Stimulated activated CD4-positive, alpha-beta T cell treated with anti-CD3 and anti-CD28 coated beads, Interleukin-2, amount 100 ng/mL, for 24 hours (primary cell): ENCODE measurements around the gene GNAI2.
"Not testable (repeated sequence)": the region's sequence is repeated elsewhere in the genome, so short reads cannot be mapped to it uniquely, and the experiment has no call there.

ENCODE experiments used
- DNase-seq, 2 donors: peaks; one replicate each; pipeline ENCODE4 v3.0.0-alpha.2; 2020

GNAI2 gene

GRCh38 chr3:50228184-50228763, 7.7 kb upstream of the GNAI2 start:
- DNase-seq: not testable (repeated sequence)

GRCh38 chr3:50229490-50229889, 6.5 kb upstream of the GNAI2 start:
- DNase-seq: no peak

GRCh38 chr3:50230104-50230793, 5.8 kb upstream of the GNAI2 start:
- no peak for DNase-seq

GRCh38 chr3:50230794-50231125, 5.2 kb upstream of the GNAI2 start:
- DNase-seq: no peak

- DNase-seq: no peak
Observed at GRCh38 chr3:50231581-50231980, 4.4 kb upstream of the GNAI2 start.

GRCh38 chr3:50232303-50232702, 3.7 kb upstream of the GNAI2 start:
- DNase-seq: no peak

GRCh38 chr3:50233176-50233575, 2.8 kb upstream of the GNAI2 start:
- no peak for DNase-seq

- DNase-seq: no peak
Observed at GRCh38 chr3:50236484-50237132, 604 bp downstream of the GNAI2 start.

- DNase-seq: peak in 1 of 2 donors; percentile 37
Observed at GRCh38 chr3:50237133-50237651, 1.2 kb downstream of the GNAI2 start.

GRCh38 chr3:50237754-50238548, 1.9 kb downstream of the GNAI2 start:
- DNase-seq: peak; percentile 87 to 91

GRCh38 chr3:50238549-50239026, 2.6 kb downstream of the GNAI2 start:
- peak in 1 of 2 donors; percentile 39 for DNase-seq

- DNase-seq: no peak
Observed at GRCh38 chr3:50239649-50240048, 3.6 kb downstream of the GNAI2 start.

- no peak for DNase-seq
Observed at GRCh38 chr3:50241163-50241562, 5.2 kb downstream of the GNAI2 start.

GRCh38 chr3:50241713-50242380, 5.8 kb downstream of the GNAI2 start:
- no peak for DNase-seq

GRCh38 chr3:50242381-50242770, 6.4 kb downstream of the GNAI2 start:
- no peak for DNase-seq

GRCh38 chr3:50242851-50243542, 7.0 kb downstream of the GNAI2 start:
- DNase-seq: peak; percentile 52 to 53

- no peak for DNase-seq
Observed at GRCh38 chr3:50243543-50243895, 7.5 kb downstream of the GNAI2 start.

GRCh38 chr3:50244813-50245212, 8.8 kb downstream of the GNAI2 start:
- not testable (repeated sequence) for DNase-seq

- no peak for DNase-seq
Observed at GRCh38 chr3:50245251-50245745, 9.3 kb downstream of the GNAI2 start.

- DNase-seq: peak; percentile 98 to 99
Observed at GRCh38 chr3:50245831-50246516, 10.0 kb downstream of the GNAI2 start.

GRCh38 chr3:50246517-50246954, 10.5 kb downstream of the GNAI2 start:
- peak; percentile 85 to 86 for DNase-seq
